ENCODE data around the gene CRTAP. TPM values are rescaled to one million over a fixed set of nuclear protein-coding genes. Genes with fewer than 3 reads are reported as not detected.

Gene CRTAP
- total RNA-seq, 1 donor from 2014 or later = 147 TPM

GRCh38 chr3:33149342-33149741 is 35.5 kb downstream of the CRTAP start:
- Mint-ChIP-seq H3K27me3 (ENCODE audit: low read depth) (no peaks in the 10 kb centered on the region), H3K4me3 (no peak overlapping the region), H3K9me3 (no peaks in the 10 kb centered on the region), H3K4me1 (peaks cover 14% of the 10 kb centered on the region), H3K36me3 (ENCODE audit: low read depth) (peaks cover 17% of the 10 kb centered on the region), H3K27ac (ENCODE audit: unreplicated experiment) (no peak overlapping the region)
- TF ChIP-seq CTCF (conservative IDR thresholded peaks at IDR 0.05) = no peak
- no peak for DNase-seq (ENCODE audit: low read depth, low spot score)

GRCh38 chr3:33152363-33153360 is 38.8 kb downstream of the CRTAP start:
- no peaks in the 10 kb centered on the region for H3K27me3 Mint-ChIP-seq (ENCODE audit: low read depth)
- DNase-seq (ENCODE audit: low read depth, low spot score) = no peak
- H3K36me3 Mint-ChIP-seq (ENCODE audit: low read depth) = peaks cover 6% of the 10 kb centered on the region
- no peak overlapping the region for H3K4me3 Mint-ChIP-seq
- no peak overlapping the region for H3K27ac Mint-ChIP-seq (ENCODE audit: unreplicated experiment)
- no peaks in the 10 kb centered on the region for H3K9me3 Mint-ChIP-seq
- H3K4me1 Mint-ChIP-seq = no peaks in the 10 kb centered on the region
- TF ChIP-seq CTCF (conservative IDR thresholded peaks at IDR 0.05) = no peak

GRCh38 chr3:33153782-33154181 is 40.0 kb downstream of the CRTAP start:
- Mint-ChIP-seq H3K27ac (ENCODE audit: unreplicated experiment) (no peak overlapping the region), H3K36me3 (ENCODE audit: low read depth) (peaks cover 2% of the 10 kb centered on the region), H3K27me3 (ENCODE audit: low read depth) (no peaks in the 10 kb centered on the region), H3K4me1 (no peaks in the 10 kb centered on the region), H3K9me3 (no peaks in the 10 kb centered on the region), H3K4me3 (no peak overlapping the region)
- no peak for DNase-seq (ENCODE audit: low read depth, low spot score)
- no peak for TF ChIP-seq CTCF (conservative IDR thresholded peaks at IDR 0.05)

GRCh38 chr3:33155301-33155700 is 41.5 kb downstream of the CRTAP start:
- Mint-ChIP-seq H3K9me3 (no peaks in the 10 kb centered on the region), H3K36me3 (ENCODE audit: low read depth) (peaks cover 2% of the 10 kb centered on the region), H3K4me3 (no peak overlapping the region), H3K4me1 (no peaks in the 10 kb centered on the region), H3K27ac (ENCODE audit: unreplicated experiment) (no peak overlapping the region), H3K27me3 (ENCODE audit: low read depth) (no peaks in the 10 kb centered on the region)
- no peak for DNase-seq (ENCODE audit: low read depth, low spot score)
- TF ChIP-seq CTCF (conservative IDR thresholded peaks at IDR 0.05) = no peak

- TF ChIP-seq CTCF (conservative IDR thresholded peaks at IDR 0.05) = no peak
- Mint-ChIP-seq H3K4me1 (no peaks in the 10 kb centered on the region), H3K4me3 (no peak overlapping the region), H3K27ac (ENCODE audit: unreplicated experiment) (no peak overlapping the region), H3K27me3 (ENCODE audit: low read depth) (no peaks in the 10 kb centered on the region), H3K36me3 (ENCODE audit: low read depth) (no peaks in the 10 kb centered on the region), H3K9me3 (no peaks in the 10 kb centered on the region)
- no peak for DNase-seq (ENCODE audit: low read depth, low spot score)
Observed at GRCh38 chr3:33159234-33159633, 45.4 kb downstream of the CRTAP start.
